Fibroblast of skin of left biceps (primary cell): Measurements from ENCODE around the gene RPL41.
A peak's percentile ranks its signal among the peaks of the same experiment; 100 is the strongest.
"Not testable (repeated sequence)": the region's sequence is repeated elsewhere in the genome, so short reads cannot be mapped to it uniquely, and the experiment has no call there.

Source experiments
- DNase-seq, 2 experiments: peaks; one replicate each; pipeline ENCODE4 v3.0.0-alpha.2; 2013; ENCODE audit warnings: low read depth in 2 of 2

Gene RPL41

GRCh38 chr12:56103066-56103711, 13.2 kb upstream of the RPL41 start:
- no peak for DNase-seq

GRCh38 chr12:56103823-56104108, 12.7 kb upstream of the RPL41 start:
- no peak for DNase-seq

- peak; percentile 95 to 97 for DNase-seq
Observed at GRCh38 chr12:56104109-56104814, 12.2 kb upstream of the RPL41 start, which contains the start of gene PA2G4. PA2G4 (plus strand) TSS chr12:56104559; CDS start chr12:56104738, 179 bp downstream.

GRCh38 chr12:56104815-56105608, 11.4 kb upstream of the RPL41 start:
- no peak for DNase-seq

- DNase-seq = no peak
Observed at GRCh38 chr12:56105609-56105902, 10.9 kb upstream of the RPL41 start.

- DNase-seq = no peak
Observed at GRCh38 chr12:56107242-56107641, 9.2 kb upstream of the RPL41 start.

- DNase-seq = no peak
Observed at GRCh38 chr12:56110571-56110970, 5.9 kb upstream of the RPL41 start.

GRCh38 chr12:56114084-56114483, 2.3 kb upstream of the RPL41 start:
- no peak for DNase-seq

GRCh38 chr12:56115329-56115728, 1.1 kb upstream of the RPL41 start:
- DNase-seq = no peak

- DNase-seq = not testable (repeated sequence)
Observed at GRCh38 chr12:56117082-56117706, 761 bp downstream of the RPL41 start.

GRCh38 chr12:56117778-56118687, 1.6 kb downstream of the RPL41 start, which contains the start of gene ZC3H10:
ZC3H10 (plus strand) TSS chr12:56118266; CDS start chr12:56120563, 2,297 bp downstream.
- peak; percentile 98 for DNase-seq

- no peak for DNase-seq
Observed at GRCh38 chr12:56118688-56119357, 2.4 kb downstream of the RPL41 start.

- peak; percentile 74 to 80 for DNase-seq
Observed at GRCh38 chr12:56119361-56119796, 2.9 kb downstream of the RPL41 start.

GRCh38 chr12:56120158-56120846, 3.9 kb downstream of the RPL41 start:
- no peak for DNase-seq

- no peak for DNase-seq
Observed at GRCh38 chr12:56121204-56121870, 4.9 kb downstream of the RPL41 start.

- DNase-seq = no peak
Observed at GRCh38 chr12:56122637-56123036, 6.2 kb downstream of the RPL41 start.

GRCh38 chr12:56124133-56124532, 7.7 kb downstream of the RPL41 start:
- no peak for DNase-seq

GRCh38 chr12:56126732-56127239, 10.4 kb downstream of the RPL41 start:
- DNase-seq = no peak

GRCh38 chr12:56127485-56127887, 11.1 kb downstream of the RPL41 start:
- no peak for DNase-seq
